ENCODE data around the gene VASH2. TPM values are rescaled to one million over a fixed set of nuclear protein-coding genes. Genes with fewer than 3 reads are reported as not detected.

The VASH2 gene
- total and polyA plus RNA-seq, 8 donors, result 2.4 to 38.6 (median 29.4) TPM

DNA sequence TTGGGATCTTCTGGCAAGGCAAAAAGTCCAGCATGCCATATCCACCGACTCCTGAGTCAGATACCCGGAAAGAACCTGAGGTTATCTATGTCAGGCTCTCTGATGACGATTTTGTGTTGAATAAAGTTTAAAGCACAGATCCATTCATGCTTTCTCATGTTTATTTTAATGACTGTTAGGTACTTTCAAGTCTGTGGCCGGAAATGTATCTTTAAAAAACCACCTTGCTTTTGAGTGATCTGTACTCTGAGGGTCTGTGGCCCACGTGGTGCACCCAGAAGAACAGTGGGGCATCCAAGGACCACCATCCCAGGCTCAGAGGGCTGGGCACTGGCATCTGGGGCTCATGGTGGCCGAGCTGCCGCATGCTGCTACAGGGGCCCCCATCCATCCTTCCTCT, 30.1 kb upstream of the VASH2 start:
- Histone ChIP-seq H3K9me3 (no peaks in the 10 kb centered on the region), H3K36me3 (no peaks in the 10 kb centered on the region), H3K4me1 (peaks cover 0 to 7% of the 10 kb centered on the region in 2 donors), H3K4me3 (no peak overlapping the region), H3K27me3 (peaks cover 0 to 12% of the 10 kb centered on the region in 2 donors), H3K27ac (no peak overlapping the region)
- ATAC-seq, result no peak
- no peak for DNase-seq
- TF ChIP-seq, protein P1, sequence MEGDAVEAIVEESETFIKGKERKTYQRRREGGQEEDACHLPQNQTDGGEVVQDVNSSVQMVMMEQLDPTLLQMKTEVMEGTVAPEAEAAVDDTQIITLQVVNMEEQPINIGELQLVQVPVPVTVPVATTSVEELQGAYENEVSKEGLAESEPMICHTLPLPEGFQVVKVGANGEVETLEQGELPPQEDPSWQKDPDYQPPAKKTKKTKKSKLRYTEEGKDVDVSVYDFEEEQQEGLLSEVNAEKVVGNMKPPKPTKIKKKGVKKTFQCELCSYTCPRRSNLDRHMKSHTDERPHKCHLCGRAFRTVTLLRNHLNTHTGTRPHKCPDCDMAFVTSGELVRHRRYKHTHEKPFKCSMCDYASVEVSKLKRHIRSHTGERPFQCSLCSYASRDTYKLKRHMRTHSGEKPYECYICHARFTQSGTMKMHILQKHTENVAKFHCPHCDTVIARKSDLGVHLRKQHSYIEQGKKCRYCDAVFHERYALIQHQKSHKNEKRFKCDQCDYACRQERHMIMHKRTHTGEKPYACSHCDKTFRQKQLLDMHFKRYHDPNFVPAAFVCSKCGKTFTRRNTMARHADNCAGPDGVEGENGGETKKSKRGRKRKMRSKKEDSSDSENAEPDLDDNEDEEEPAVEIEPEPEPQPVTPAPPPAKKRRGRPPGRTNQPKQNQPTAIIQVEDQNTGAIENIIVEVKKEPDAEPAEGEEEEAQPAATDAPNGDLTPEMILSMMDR (IDR thresholded peaks at IDR 0.05), result no peak
- intact Hi-C loops (cut with DNase I), result no loop called here

DNA sequence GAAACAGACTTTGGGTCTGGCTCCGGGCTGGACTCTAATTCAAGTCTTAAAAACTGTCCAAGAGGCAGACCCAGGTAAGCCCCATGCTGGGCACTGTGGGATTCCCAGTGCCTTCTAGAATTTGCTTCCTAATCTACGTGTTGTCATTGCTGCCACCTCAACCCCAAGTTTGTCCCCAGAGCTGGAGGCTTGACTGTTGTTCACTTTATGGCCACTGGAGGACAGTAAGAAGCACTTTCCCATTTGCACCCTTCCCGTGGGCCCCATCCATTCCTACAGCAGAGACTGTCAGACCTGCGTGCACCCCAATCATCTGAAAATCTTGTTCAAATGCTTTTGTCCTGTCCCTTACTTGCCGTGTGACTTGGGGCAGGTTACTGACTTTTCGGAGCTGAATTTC, 29.4 kb upstream of the VASH2 start:
- Histone ChIP-seq H3K9me3 (no peaks in the 10 kb centered on the region), H3K4me3 (no peak overlapping the region), H3K27me3 (peaks cover 0 to 12% of the 10 kb centered on the region in 2 donors), H3K27ac (no peak overlapping the region), H3K36me3 (no peaks in the 10 kb centered on the region), H3K4me1 (peaks cover 0 to 7% of the 10 kb centered on the region in 2 donors)
- DNase-seq (no peak), ATAC-seq (no peak)
- intact Hi-C loops (cut with DNase I), result no loop called here
- TF ChIP-seq, protein P1 (IDR thresholded peaks at IDR 0.05), result peak in 1 of 2 donors; percentile 27

DNA sequence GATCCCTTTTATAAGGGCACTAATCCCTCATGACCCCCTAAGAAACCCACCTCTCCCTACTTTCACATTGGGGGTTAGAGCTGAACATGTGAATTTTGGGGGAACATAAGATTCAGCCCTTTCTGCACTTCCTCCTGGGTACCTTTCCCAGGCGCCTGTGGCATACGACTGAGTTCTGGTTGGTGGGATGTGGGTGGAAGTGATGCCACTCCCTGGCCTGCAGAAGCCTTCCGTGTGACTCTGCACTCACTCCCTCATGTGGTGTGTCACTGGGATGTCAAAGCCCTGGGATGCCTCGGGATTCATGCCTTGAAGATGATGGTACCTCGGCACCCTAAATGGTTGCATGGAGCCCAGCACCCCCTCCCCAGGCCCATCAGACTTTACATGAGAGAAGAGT, 28.3 kb upstream of the VASH2 start:
- TF ChIP-seq, protein P1 (IDR thresholded peaks at IDR 0.05), result no peak
- H3K36me3 ChIP-seq, result no peaks in the 10 kb centered on the region
- ATAC-seq, result no peak
- no peak for DNase-seq
- intact Hi-C loops (cut with DNase I), result no loop called here
- no peak overlapping the region for H3K27ac ChIP-seq
- peaks cover 0 to 12% of the 10 kb centered on the region in 2 donors for H3K27me3 ChIP-seq
- no peaks in the 10 kb centered on the region for H3K4me1 ChIP-seq
- no peaks in the 10 kb centered on the region for H3K9me3 ChIP-seq
- H3K4me3 ChIP-seq, result no peak overlapping the region

DNA sequence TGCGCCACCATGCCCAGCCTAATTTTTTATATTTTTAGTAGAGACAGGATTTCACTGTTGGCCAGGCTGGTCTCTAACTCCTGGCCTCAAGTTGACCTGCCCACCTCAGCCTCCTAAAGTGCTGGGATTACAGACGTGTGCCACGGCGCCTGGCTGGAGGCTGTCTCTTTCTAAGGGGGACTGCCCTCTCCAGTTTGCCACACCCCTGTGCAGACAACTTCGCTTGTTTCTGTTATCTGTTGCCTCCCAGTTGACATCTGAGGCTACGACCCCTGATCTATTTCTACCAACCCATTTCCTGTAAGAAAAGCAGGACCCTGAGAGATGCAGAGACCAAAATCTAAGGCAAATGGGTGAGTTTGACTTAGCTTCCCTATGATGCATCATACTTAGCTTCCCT, 24.0 kb upstream of the VASH2 start:
- no peaks in the 10 kb centered on the region for H3K4me1 ChIP-seq
- no peaks in the 10 kb centered on the region for H3K27me3 ChIP-seq
- TF ChIP-seq, protein P1 (IDR thresholded peaks at IDR 0.05), result no peak
- intact Hi-C loops (cut with DNase I), result no loop called here
- no peaks in the 10 kb centered on the region for H3K9me3 ChIP-seq
- no peak for DNase-seq
- ATAC-seq, result no peak
- H3K4me3 ChIP-seq, result no peak overlapping the region
- no peak overlapping the region for H3K27ac ChIP-seq
- H3K36me3 ChIP-seq, result no peaks in the 10 kb centered on the region

DNA sequence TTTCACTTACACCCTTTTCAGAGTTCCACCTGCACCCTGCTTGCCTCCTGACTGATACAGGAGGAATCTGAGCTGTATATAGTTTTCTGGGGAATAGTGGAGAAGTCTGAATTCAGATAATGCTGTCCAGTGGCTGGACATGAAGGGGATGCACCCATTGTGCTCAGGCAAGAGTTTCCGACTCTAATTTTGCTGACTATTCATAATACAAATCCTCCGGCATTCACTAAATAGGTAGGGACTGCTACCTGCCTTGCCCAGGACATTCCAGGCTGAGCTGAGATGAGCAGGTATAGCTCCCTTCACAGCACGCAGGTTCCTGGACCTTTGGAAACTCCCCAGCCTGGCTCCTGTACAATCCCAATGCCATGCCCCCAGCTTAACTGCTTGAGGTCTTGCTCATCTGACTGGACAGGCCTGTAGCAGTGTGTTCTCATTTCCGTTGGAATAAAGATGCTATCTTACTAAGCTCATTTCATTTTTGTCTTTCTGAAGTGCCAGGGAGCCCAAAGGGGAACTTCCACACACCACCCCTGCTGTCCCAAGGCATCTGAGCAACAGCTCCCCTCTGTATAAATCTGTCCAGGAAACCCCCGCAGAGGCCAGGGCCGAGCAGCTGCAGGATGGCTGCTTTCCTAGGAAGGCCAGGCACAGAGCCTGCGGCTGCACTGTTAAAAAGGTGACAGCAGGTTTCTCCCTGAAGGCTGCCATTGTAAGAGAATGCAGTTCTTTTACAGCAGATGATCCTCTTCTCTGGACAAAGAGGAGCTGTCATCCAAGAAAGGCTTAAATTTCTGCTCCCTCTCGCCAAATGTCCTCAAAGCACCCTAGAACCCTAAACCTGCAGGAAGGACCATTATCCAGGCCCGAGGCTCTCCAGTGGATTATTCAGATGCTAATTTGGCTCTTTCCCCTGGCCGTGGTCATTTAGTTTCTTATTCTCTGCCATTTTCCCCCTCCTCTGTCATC, 21.7 kb upstream of the VASH2 start:
- H3K27ac ChIP-seq, result no peak overlapping the region
- no peaks in the 10 kb centered on the region for H3K9me3 ChIP-seq
- TF ChIP-seq, protein P1 (IDR thresholded peaks at IDR 0.05), result no peak
- ATAC-seq (no peak), DNase-seq (peak in 1 of 4 donors; percentile 53)
- H3K4me3 ChIP-seq, result no peak overlapping the region
- H3K36me3 ChIP-seq, result no peaks in the 10 kb centered on the region
- no peaks in the 10 kb centered on the region for H3K27me3 ChIP-seq
- intact Hi-C loops (cut with DNase I), result no loop called here
- H3K4me1 ChIP-seq, result no peaks in the 10 kb centered on the region
